Activated T-cell treated with anti-CD3 and anti-CD28 coated beads for 4 hours (primary cell): Measurements from ENCODE around the gene EZH1.
"Not testable (repeated sequence)": the region's sequence is repeated elsewhere in the genome, so short reads cannot be mapped to it uniquely, and the experiment has no call there.

Experiments used
- DNase-seq: peaks from one replicate; pipeline ENCODE4 v3.0.0-alpha.2; 2020

Gene EZH1

DNA sequence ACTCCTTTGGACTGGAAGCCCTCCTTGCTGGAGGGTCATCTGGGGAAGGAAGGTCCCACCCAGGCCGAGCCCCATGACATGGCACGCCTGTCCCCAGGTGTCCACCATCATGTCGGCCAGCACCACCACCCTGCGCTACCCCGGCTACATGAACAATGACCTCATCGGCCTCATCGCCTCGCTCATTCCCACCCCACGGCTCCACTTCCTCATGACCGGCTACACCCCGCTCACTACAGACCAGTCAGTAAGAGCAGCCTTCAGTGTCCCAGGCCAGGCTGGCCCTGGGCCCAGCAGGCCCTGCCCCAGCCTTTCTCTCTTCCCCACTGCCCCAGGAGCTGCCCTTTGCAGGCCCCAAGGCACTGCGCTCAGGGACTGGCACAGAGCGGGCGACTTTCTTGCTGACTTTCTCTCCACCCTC, 79.2 kb downstream of the EZH1 start:
- DNase-seq = no peak

DNA sequence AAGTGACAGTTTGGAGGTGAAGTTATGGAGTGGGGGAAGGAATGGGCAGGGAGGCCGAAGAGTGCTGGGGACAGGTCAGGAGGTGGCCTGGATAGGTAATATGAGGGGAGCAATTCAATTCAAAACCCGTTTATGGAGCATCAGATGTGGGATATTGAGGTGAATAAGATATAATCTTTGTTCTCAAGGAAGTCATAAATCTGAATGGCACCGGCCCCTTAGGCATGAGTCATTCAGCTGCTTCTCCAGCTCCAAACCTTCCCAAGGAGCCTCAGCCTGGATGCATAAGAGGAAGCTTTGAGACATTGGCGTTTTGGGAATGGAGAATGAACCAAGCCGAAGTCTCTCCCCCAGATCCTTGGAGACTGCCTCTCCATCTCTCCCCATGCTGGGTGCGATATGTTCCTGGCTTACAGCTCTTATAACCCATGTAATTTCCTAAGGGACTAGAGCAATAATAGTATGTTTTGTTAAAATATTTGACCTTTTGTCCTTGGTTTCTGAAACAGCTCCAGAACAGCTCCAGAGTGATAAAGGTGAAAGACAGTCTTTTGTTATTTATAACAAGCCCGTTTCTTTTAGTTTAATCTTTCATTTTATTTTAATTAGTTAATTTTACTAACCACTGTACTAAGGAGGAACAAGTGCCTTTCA, 84.0 kb downstream of the EZH1 start:
- DNase-seq = no peak

DNA sequence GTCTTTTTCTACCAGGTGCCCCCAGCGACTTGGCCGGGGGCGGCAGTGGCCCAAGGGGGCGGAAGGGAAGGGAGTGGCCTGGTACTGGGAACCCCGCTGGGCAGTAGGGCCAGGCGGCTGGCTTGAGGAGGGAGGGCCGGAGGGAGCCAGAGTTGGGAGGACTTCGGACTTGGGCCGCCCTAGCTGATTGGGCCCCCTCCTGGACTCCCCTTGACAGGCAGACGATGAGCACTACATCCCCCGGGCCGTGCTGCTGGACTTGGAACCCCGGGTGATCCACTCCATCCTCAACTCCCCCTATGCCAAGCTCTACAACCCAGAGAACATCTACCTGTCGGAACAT, 84.9 kb downstream of the EZH1 start:
- DNase-seq = not testable (repeated sequence)

- DNase-seq = peak; percentile 67
These were observed 85.5 kb downstream of the EZH1 start, which contains the start of gene TUBG2 for GRCh38 chr17:42659079-42659931. Gene TUBG2, plus strand, starts transcription at chr17:42659284. Its CDS starts 220 bp downstream, at chr17:42659504.

GRCh38 chr17:42657824-42658588, 86.8 kb downstream of the EZH1 start:
- DNase-seq = no peak

GRCh38 chr17:42655528-42655927, 89.3 kb downstream of the EZH1 start:
- no peak for DNase-seq

GRCh38 chr17:42653179-42654124, 91.4 kb downstream of the EZH1 start:
- DNase-seq = no peak

DNA sequence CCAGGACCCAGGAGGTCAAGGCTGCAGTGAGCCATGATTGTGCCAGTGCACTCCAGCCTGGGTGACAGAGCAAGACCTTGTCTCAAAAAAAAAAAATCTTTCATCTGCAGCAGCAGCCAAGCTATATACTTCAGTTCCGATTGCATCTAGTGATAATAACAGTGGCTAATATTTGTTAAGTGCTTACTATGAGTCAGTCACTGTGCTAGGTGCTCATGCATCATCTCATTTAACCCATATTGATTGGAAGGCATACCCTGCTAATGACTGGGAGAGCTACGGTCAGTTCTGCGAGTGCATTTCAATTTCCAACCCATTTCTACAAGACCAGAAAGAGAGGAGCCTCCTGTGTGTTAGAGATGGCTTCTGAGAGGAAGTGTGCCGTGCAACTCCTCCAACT, 93.4 kb downstream of the EZH1 start:
- no peak for DNase-seq
